ENCODE measurements around the gene PLEKHA3.
"Not testable (repeated sequence)": the region's sequence is repeated elsewhere in the genome, so short reads cannot be mapped to it uniquely, and the experiment has no call there.

PLEKHA3 gene
- 32.3 to 46.4 reads per million in 2 donors for total RNA-seq

GRCh38 chr2:178480227-178481181 is at the start of gene PLEKHA3:
PLEKHA3 (plus strand) TSS chr2:178480457; CDS start chr2:178480870, 413 bp downstream.
- DNase-seq = peak; percentile 66

- DNase-seq = no peak
Observed at GRCh38 chr2:178436662-178437061, 43.6 kb upstream of the PLEKHA3 start.

- DNase-seq = no peak
Observed at GRCh38 chr2:178441426-178441825, 38.8 kb upstream of the PLEKHA3 start.

- no peak for DNase-seq
Observed at GRCh38 chr2:178448968-178449661, 31.1 kb upstream of the PLEKHA3 start.

GRCh38 chr2:178449700-178450523 is 30.3 kb upstream of the PLEKHA3 start:
- DNase-seq = no peak

- DNase-seq = peak; percentile 75
Observed at GRCh38 chr2:178450524-178450773, 29.8 kb upstream of the PLEKHA3 start.

- peak; percentile 93 for DNase-seq
Observed at GRCh38 chr2:178450774-178451525, 29.3 kb upstream of the PLEKHA3 start, which contains the start of the genes PJVK and PRKRA. PJVK (plus strand) TSS chr2:178451378; CDS start chr2:178453410, 2,032 bp downstream. PRKRA (minus strand) TSS chr2:178451175; CDS start chr2:178451030, 145 bp downstream.

- no peak for DNase-seq
Observed at GRCh38 chr2:178452334-178452733, 27.9 kb upstream of the PLEKHA3 start.

- DNase-seq = no peak
Observed at GRCh38 chr2:178452870-178453269, 27.4 kb upstream of the PLEKHA3 start.

- DNase-seq = no peak
Observed at GRCh38 chr2:178455947-178456346, 24.3 kb upstream of the PLEKHA3 start.

- no peak for DNase-seq
Observed at GRCh38 chr2:178457390-178457886, 22.8 kb upstream of the PLEKHA3 start.

- DNase-seq = no peak
Observed at GRCh38 chr2:178469219-178469849, 10.9 kb upstream of the PLEKHA3 start.

GRCh38 chr2:178471313-178471712 is 8.9 kb upstream of the PLEKHA3 start:
- DNase-seq = not testable (repeated sequence)

- no peak for DNase-seq
Observed at GRCh38 chr2:178473373-178473772, 6.9 kb upstream of the PLEKHA3 start.

- no peak for DNase-seq
Observed at GRCh38 chr2:178473931-178474330, 6.3 kb upstream of the PLEKHA3 start.

- no peak for DNase-seq
Observed at GRCh38 chr2:178474560-178474959, 5.7 kb upstream of the PLEKHA3 start.

GRCh38 chr2:178476477-178476876 is 3.8 kb upstream of the PLEKHA3 start:
- DNase-seq = no peak

GRCh38 chr2:178477443-178478129 is 2.7 kb upstream of the PLEKHA3 start:
- DNase-seq = no peak

GRCh38 chr2:178478130-178478438 is 2.2 kb upstream of the PLEKHA3 start:
- DNase-seq = no peak

GRCh38 chr2:178478439-178479274 is 1.6 kb upstream of the PLEKHA3 start, which contains the start of gene FKBP7:
FKBP7 (minus strand) TSS chr2:178478600; CDS start chr2:178478499, 101 bp downstream.
- DNase-seq = peak; percentile 85

All from T-helper 9 cell (primary cell).